Measurements from ENCODE around the gene MAGI2. TPM values are rescaled to one million over a fixed set of nuclear protein-coding genes. Genes with fewer than 3 reads are reported as not detected.

MAGI2 gene
- total RNA-seq, 1 experiment from 2014 or later: 14.3 TPM

- Histone ChIP-seq H3K79me2 (ENCODE audit: insufficient read depth, low read length) (no peaks in the 10 kb centered on the region), H2BK5ac (ENCODE audit: insufficient read length, low read length) (no peak overlapping the region), H3K14ac (ENCODE audit: insufficient read depth, low read length) (no peak overlapping the region), H4K91ac (ENCODE audit: insufficient read length, low read depth, low read length) (no peak overlapping the region), H2BK20ac (ENCODE audit: low read depth, low read length, poor library complexity, severe bottlenecking) (no peak overlapping the region), H3K23ac (ENCODE audit: insufficient read length, low read depth, low read length) (no peak overlapping the region), H2BK15ac (ENCODE audit: low read depth, low read length) (no peak overlapping the region), H4K8ac (replicated peaks; ENCODE audit: insufficient read length, low read depth, low read length) (no peak overlapping the region), H3K4me2 (ENCODE audit: insufficient read depth, insufficient read length, low read length) (no peak overlapping the region), H3K27ac (ENCODE audit: insufficient read length, low read depth, low read length) (no peak overlapping the region), H2BK12ac (ENCODE audit: insufficient read length, low read depth, low read length) (no peak overlapping the region), H3K23me2 (ENCODE audit: insufficient read length, low read depth, low read length, poor library complexity, severe bottlenecking) (no peaks in the 10 kb centered on the region), H4K5ac (ENCODE audit: insufficient read length, low read depth, low read length) (no peak overlapping the region), H4K20me1 (ENCODE audit: control insufficient read depth, insufficient read depth, insufficient read length) (no peaks in the 10 kb centered on the region), H2BK120ac (ENCODE audit: low read depth, low read length, poor library complexity, severe bottlenecking) (no peak overlapping the region), H3K4me1 (ENCODE audit: insufficient read depth, low read length) (no peaks in the 10 kb centered on the region), H2AFZ (ENCODE audit: low read length) (no peak overlapping the region), H3K56ac (ENCODE audit: insufficient read length, low read depth, low read length) (no peak overlapping the region), H3K9me3 (ENCODE audit: control insufficient read depth, low read depth, low read length) (no peaks in the 10 kb centered on the region), H3K18ac (ENCODE audit: insufficient read length, low read depth, low read length) (no peak overlapping the region), H3K79me1 (ENCODE audit: insufficient read depth, low read depth, low read length, poor library complexity, severe bottlenecking) (no peaks in the 10 kb centered on the region), H2AK5ac (ENCODE audit: insufficient read length, low read length) (no peak overlapping the region), H3K27me3 (ENCODE audit: insufficient read depth, low read length) (no peaks in the 10 kb centered on the region), H3K4ac (ENCODE audit: low read depth, low read length) (no peak overlapping the region), H3K9ac (ENCODE audit: extremely low read depth, insufficient read length, low read length) (no peak overlapping the region), H3T11ph (ENCODE audit: low read length) (no peak overlapping the region)
- Mint-ChIP-seq H3K36me3 (ENCODE audit: insufficient read depth in 1 of 3, low read depth in 3 of 3) (no peaks in the 10 kb centered on the region), H3K27me3 (ENCODE audit: low read depth) (no peaks in the 10 kb centered on the region; the same call in 1 of the 2 replicates), H3K4me1 (no peaks in the 10 kb centered on the region), H3K4me3 (no peak overlapping the region), H3K9me3 (no peaks in the 10 kb centered on the region), H3K27ac (no peak overlapping the region; a peak in 1 of 7 replicates)
- TF ChIP-seq CTCF (conservative IDR thresholded peaks at IDR 0.05): no peak
- WGBS (ENCODE audit: extremely low coverage, insufficient read length, low lambda C conversion rate): no CpG with 5 or more reads among the region's 1 CpG
- no peak for DNase-seq
Observed at GRCh38 chr7:79141252-79141651, 312.2 kb downstream of the MAGI2 start.
